HL-60/S4 treated with phorbol 12-myristate 13-acetate at 8.2 ng/mL for 4 days and 3 days (cell line): ENCODE measurements around the gene ADAM23.

ENCODE experiments used
- in situ Hi-C: fragments of 300-500 bp; cut with MboI; formaldehyde crosslinking; loops from 2 replicates; pipeline ENCODE4 v1.15.0; 2022; ENCODE audit warnings: low sequenced_read_pairs

ADAM23 gene

GRCh38 chr2:206626108-206626507 lies 182.8 kb downstream of the ADAM23 start:
- in situ Hi-C loops: no loop called here

GRCh38 chr2:206627632-206628031 lies 184.3 kb downstream of the ADAM23 start:
- in situ Hi-C loops: no loop called here

- in situ Hi-C loops: no loop called here
Measured at GRCh38 chr2:206631340-206631739, 188.0 kb downstream of the ADAM23 start.

GRCh38 chr2:206635015-206635414 lies 191.7 kb downstream of the ADAM23 start:
- in situ Hi-C loops: no loop called here

GRCh38 chr2:206639636-206640035 lies 196.3 kb downstream of the ADAM23 start:
- in situ Hi-C loops: no loop called here

- in situ Hi-C loops: no loop called here
Measured at GRCh38 chr2:206641226-206641625, 197.9 kb downstream of the ADAM23 start.

- in situ Hi-C loops: no loop called here
Measured at GRCh38 chr2:206642075-206643025, 199.0 kb downstream of the ADAM23 start, which contains the start of gene FAM237A. Gene FAM237A, plus strand, starts transcription at chr2:206642487. Its CDS starts 1,750 bp downstream, at chr2:206644237.

GRCh38 chr2:206647985-206648384 lies 204.7 kb downstream of the ADAM23 start:
- in situ Hi-C loops: no loop called here

GRCh38 chr2:206657087-206657486 lies 213.8 kb downstream of the ADAM23 start:
- in situ Hi-C loops: no loop called here

- in situ Hi-C loops: no loop called here
Measured at GRCh38 chr2:206665251-206665650, 221.9 kb downstream of the ADAM23 start.
